Choroid plexus epithelial cell (primary cell): Measurements from ENCODE around the gene MLH1.
A peak's percentile ranks its signal among the peaks of the same experiment; 100 is the strongest.
"Not testable (repeated sequence)": the region's sequence is repeated elsewhere in the genome, so short reads cannot be mapped to it uniquely, and the experiment has no call there.

Experiments used
- DNase-seq: peaks from one replicate; pipeline ENCODE4 v3.0.0-alpha.2; 2010; ENCODE audit warnings: low read depth
- H3K4me3 ChIP-seq: 2 replicates; pipeline ENCODE4 v1.5.1; 2011; ENCODE audit warnings: low read depth, mild to moderate bottlenecking, control low read depth, low read length, moderate library complexity
- CTCF ChIP-seq: conservative IDR thresholded peaks from 2 replicates; pipeline ENCODE4 v1.5.1; 2011; ENCODE audit warnings: low read depth, mild to moderate bottlenecking, control low read depth, inconsistent platforms, low read length, moderate library complexity

Gene MLH1

GRCh38 chr3:37053337-37053736 lies 60.0 kb downstream of the MLH1 start:
- no peak for TF ChIP-seq CTCF
- DNase-seq = no peak
- H3K4me3 ChIP-seq = no peak overlapping the region

GRCh38 chr3:37053753-37054152 lies 60.4 kb downstream of the MLH1 start:
- DNase-seq = no peak
- H3K4me3 ChIP-seq = no peak overlapping the region
- TF ChIP-seq CTCF = no peak

- H3K4me3 ChIP-seq = no peak overlapping the region
- TF ChIP-seq CTCF = no peak
- DNase-seq = peak; percentile 50
These were observed 61.1 kb downstream of the MLH1 start for GRCh38 chr3:37054370-37054769.

- not testable (repeated sequence) for H3K4me3 ChIP-seq, DNase-seq
These were observed 61.8 kb downstream of the MLH1 start for GRCh38 chr3:37055077-37055476.

GRCh38 chr3:37056826-37057225 lies 63.5 kb downstream of the MLH1 start:
- TF ChIP-seq CTCF = no peak
- DNase-seq = no peak
- H3K4me3 ChIP-seq = no peak overlapping the region

- DNase-seq = no peak
- H3K4me3 ChIP-seq = no peak overlapping the region
- no peak for TF ChIP-seq CTCF
These were observed 64.8 kb downstream of the MLH1 start for GRCh38 chr3:37058117-37058516.

- no peak for TF ChIP-seq CTCF
- peak; percentile 20 for DNase-seq
- no peak overlapping the region for H3K4me3 ChIP-seq
These were observed 71.4 kb downstream of the MLH1 start for GRCh38 chr3:37064747-37065146.

GRCh38 chr3:37067577-37067976 lies 74.3 kb downstream of the MLH1 start:
- no peak overlapping the region for H3K4me3 ChIP-seq
- DNase-seq = no peak
- TF ChIP-seq CTCF = no peak
